ENCODE measurements around the gene SLC5A5.
"Not testable (repeated sequence)": the region's sequence is repeated elsewhere in the genome, so short reads cannot be mapped to it uniquely, and the experiment has no call there.

The SLC5A5 gene

GRCh38 chr19:17871032-17871877 is 490 bp upstream of the SLC5A5 start:
- no peak for DNase-seq (ENCODE audit: low read depth in 2 of 2)

GRCh38 chr19:17872251-17873001 is 681 bp downstream of the SLC5A5 start:
- peak in 1 of 2 donors; percentile 16 for DNase-seq (ENCODE audit: low read depth in 2 of 2)

- peak in 1 of 2 donors; percentile 57 for DNase-seq (ENCODE audit: low read depth in 2 of 2)
Measured at GRCh38 chr19:17873786-17874757, 2.3 kb downstream of the SLC5A5 start.

GRCh38 chr19:17874758-17875135 is 3.0 kb downstream of the SLC5A5 start:
- no peak for DNase-seq (ENCODE audit: low read depth in 2 of 2)

GRCh38 chr19:17877696-17878095 is 6.0 kb downstream of the SLC5A5 start:
- DNase-seq (ENCODE audit: low read depth in 2 of 2), result no peak

- no peak for DNase-seq (ENCODE audit: low read depth in 2 of 2)
Measured at GRCh38 chr19:17879466-17879865, 7.7 kb downstream of the SLC5A5 start.

- DNase-seq (ENCODE audit: low read depth in 2 of 2), result no peak
Measured at GRCh38 chr19:17881701-17882100, 10.0 kb downstream of the SLC5A5 start.

- no peak for DNase-seq (ENCODE audit: low read depth in 2 of 2)
Measured at GRCh38 chr19:17883627-17884410, 12.1 kb downstream of the SLC5A5 start.

GRCh38 chr19:17886515-17886914 is 14.8 kb downstream of the SLC5A5 start:
- no peak for DNase-seq (ENCODE audit: low read depth in 2 of 2)

- DNase-seq (ENCODE audit: low read depth in 2 of 2), result not testable (repeated sequence)
Measured at GRCh38 chr19:17887221-17887620, 15.5 kb downstream of the SLC5A5 start.

- DNase-seq (ENCODE audit: low read depth in 2 of 2), result no peak
Measured at GRCh38 chr19:17888260-17888659, 16.5 kb downstream of the SLC5A5 start.

- no peak for DNase-seq (ENCODE audit: low read depth in 2 of 2)
Measured at GRCh38 chr19:17889609-17890214, 18.0 kb downstream of the SLC5A5 start.

- DNase-seq (ENCODE audit: low read depth in 2 of 2), result no peak
Measured at GRCh38 chr19:17893766-17894165, 22.0 kb downstream of the SLC5A5 start.

GRCh38 chr19:17902701-17903100 is 31.0 kb downstream of the SLC5A5 start:
- no peak for DNase-seq (ENCODE audit: low read depth in 2 of 2)

GRCh38 chr19:17908244-17908643 is 36.5 kb downstream of the SLC5A5 start:
- DNase-seq (ENCODE audit: low read depth in 2 of 2), result no peak

GRCh38 chr19:17909003-17909732 is 37.4 kb downstream of the SLC5A5 start:
- no peak for DNase-seq (ENCODE audit: low read depth in 2 of 2)

GRCh38 chr19:17910791-17911360 is 39.1 kb downstream of the SLC5A5 start:
- no peak for DNase-seq (ENCODE audit: low read depth in 2 of 2)

GRCh38 chr19:17915940-17916593 is 44.3 kb downstream of the SLC5A5 start:
- no peak for DNase-seq (ENCODE audit: low read depth in 2 of 2)

- DNase-seq (ENCODE audit: low read depth in 2 of 2), result not testable (repeated sequence)
Measured at GRCh38 chr19:17918151-17918550, 46.4 kb downstream of the SLC5A5 start.

Data from stimulated activated CD8-positive, alpha-beta memory T cell treated with anti-CD3 and anti-CD28 coated beads, Interleukin-2, amount 100 ng/mL, for 1 hour (primary cell).